Suprapubic skin (tissue), 3 donors: ENCODE results near the gene SPRR1A.

Experiments
- CTCF ChIP-seq, 2 donors: fragments of 200-600 bp in 1 of 2; fragments of 450-650 bp in 1 of 2; sonication (generic) in 1 of 2; IDR thresholded peaks; one replicate each; pipeline ENCODE4 v1.5.1; 2016 to 2019; ENCODE audit warnings: antibody characterized with exemption in 2 of 2, mild to moderate bottlenecking in 1 of 2, moderate library complexity in 1 of 2
- POLR2A ChIP-seq, 2 donors: fragments of 450-650 bp; IDR thresholded peaks; one replicate each; pipeline ENCODE4 v1.6.1; 2017; ENCODE audit warnings: antibody characterized with exemption in 2 of 2, mild to moderate bottlenecking in 2 of 2, moderate library complexity in 2 of 2

DNA sequence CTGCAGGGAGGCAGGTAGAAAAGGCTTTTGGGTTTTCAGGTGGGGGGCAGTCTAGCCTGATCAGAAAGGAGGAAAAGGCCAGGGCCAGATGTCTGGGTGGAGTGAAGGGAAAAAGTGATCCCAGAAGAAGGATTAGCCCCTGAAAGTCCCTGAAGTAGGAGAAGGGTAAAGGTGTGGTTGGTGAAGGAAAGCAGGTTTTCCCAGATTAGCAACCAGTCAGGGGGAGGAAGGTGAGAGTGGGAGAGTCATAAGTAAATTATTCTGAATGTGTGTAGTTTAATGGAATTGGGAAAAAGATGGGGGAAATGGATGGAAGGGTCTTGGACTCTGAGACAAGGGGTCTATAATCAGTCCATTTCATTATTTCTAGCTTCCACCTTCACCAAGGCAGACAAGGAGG is 647 bp upstream of the SPRR1A start:
- TF ChIP-seq CTCF (IDR thresholded peaks at IDR 0.05) (no peak), POLR2A (IDR thresholded peaks at IDR 0.05) (no peak)
